H1 (cell line): Measurements from ENCODE around the gene AIG1. TPM values are rescaled to one million over a fixed set of nuclear protein-coding genes. Genes with fewer than 3 reads are reported as not detected.

Source experiments
- CTCF ChIA-PET: fragments of 300-600 bp; sonication (Branson Sonifier 250); formaldehyde crosslinking; loops from one replicate; lab custom pipeline; 2021; ENCODE audit not compliant: partially characterized antibody; lab: Charles Lee
- POLR2A ChIA-PET: fragments of 300-600 bp; sonication (Branson Sonifier 250); formaldehyde crosslinking; loops from one replicate; lab custom pipeline; 2021; ENCODE audit warnings: inconsistent platforms; ENCODE audit not compliant: partially characterized antibody; lab: Charles Lee
- DNase-seq, 2 experiments: peaks; one replicate each; pipeline versions ENCODE4 v3.0.0 to v3.0.0-alpha.2; 2010 to 2022; ENCODE audit warnings: low spot score in 2 of 2, low read depth in 1 of 2, mixed read lengths in 1 of 2
- FAIRE-seq: peaks from 2 replicates; lab custom pipeline; 2011; peaks lifted over from hg19 to GRCh38; lab: Jason Lieb, UNC
- H2AFZ ChIP-seq: 2 replicates; pipeline ENCODE4 v1.8.1; 2012; ENCODE audit warnings: low read length, inconsistent platforms
- H2AK5ac ChIP-seq: 2 replicates; pipeline ENCODE4 v1.6.1; 2013; ENCODE audit warnings: low read depth, low read length
- H2BK120ac ChIP-seq: replicated peaks from 2 replicates; pipeline ENCODE3; 2013; ENCODE audit warnings: low read depth, low read length, inconsistent platforms
- H2BK12ac ChIP-seq: 2 replicates; pipeline ENCODE4 v1.6.1; 2013; ENCODE audit warnings: low read depth, low read length
- H2BK15ac ChIP-seq: 2 replicates; pipeline ENCODE4 v1.6.1; 2013; ENCODE audit warnings: low read length
- H2BK20ac ChIP-seq: 2 replicates; pipeline ENCODE4 v1.6.1; 2013; ENCODE audit warnings: low read length
- H2BK5ac ChIP-seq: 2 replicates; pipeline ENCODE4 v1.6.1; 2013; ENCODE audit warnings: low read depth, low read length
- H3K14ac ChIP-seq: 2 replicates; pipeline ENCODE4 v1.6.1; 2013; ENCODE audit warnings: inconsistent platforms; ENCODE audit not compliant: insufficient read length
- H3K18ac ChIP-seq: 2 replicates; pipeline ENCODE4 v1.6.1; 2013; ENCODE audit warnings: low read length; ENCODE audit errors: extremely low read depth
- H3K23ac ChIP-seq: 2 replicates; pipeline ENCODE4 v1.6.1; 2013; ENCODE audit warnings: inconsistent platforms; ENCODE audit not compliant: insufficient read length
- H3K23me2 ChIP-seq: 2 replicates; pipeline ENCODE4 v1.6.1; 2013; ENCODE audit warnings: low read depth, low read length
- H3K27ac ChIP-seq: 2 replicates; pipeline ENCODE4 v1.6.1; 2011; ENCODE audit warnings: low read depth, low read length, inconsistent platforms
- H3K27me3 ChIP-seq, 4 experiments: replicated peaks in 1 of 4; 1 replicate in 1 of 4; 2 replicates in 3 of 4; pipeline versions ENCODE4 v1.6.1 to v1.8.1; 2011 to 2013; ENCODE audit warnings: low read length in 3 of 4, mild to moderate bottlenecking in 3 of 4, inconsistent platforms in 2 of 4, mixed read lengths in 2 of 4, moderate library complexity in 1 of 4; ENCODE audit not compliant: control insufficient read depth in 3 of 4, insufficient read depth in 3 of 4; ENCODE audit errors: extremely low read depth in 1 of 4
- H3K36me3 ChIP-seq, 4 experiments: 2 replicates each; pipeline versions ENCODE4 v1.6.1 to v1.8.1; 2011 to 2013; ENCODE audit warnings: mild to moderate bottlenecking in 4 of 4, low read length in 3 of 4, moderate library complexity in 2 of 4, control low read depth in 1 of 4, inconsistent platforms in 1 of 4; ENCODE audit not compliant: insufficient read depth in 4 of 4, control insufficient read depth in 2 of 4
- H3K4ac ChIP-seq: replicated peaks from 2 replicates; pipeline ENCODE3; 2013; ENCODE audit warnings: low read length, low read depth, mixed read lengths, inconsistent platforms; ENCODE audit not compliant: insufficient read length
- H3K4me1 ChIP-seq, 4 experiments: replicated peaks in 1 of 4; 1 replicate in 1 of 4; 2 replicates in 3 of 4; pipeline versions ENCODE4 v1.6.1 to v1.8.1; 2011 to 2013; ENCODE audit warnings: low read length in 3 of 4, inconsistent platforms in 2 of 4, mixed read lengths in 1 of 4; ENCODE audit not compliant: insufficient read depth in 4 of 4, control insufficient read depth in 3 of 4
- H3K4me2 ChIP-seq, 2 experiments: 2 replicates each; pipeline versions ENCODE4 v1.6.1 to v1.8.1; 2011 to 2013; ENCODE audit warnings: low read depth in 2 of 2, low read length in 2 of 2, control low read depth in 1 of 2, inconsistent platforms in 1 of 2, mild to moderate bottlenecking in 1 of 2; ENCODE audit not compliant: insufficient read depth in 1 of 2
- H3K4me3 ChIP-seq, 4 experiments: fragments of 200-600, 300-600 bp in 1 of 4; sonication (generic), shearing (Covaris generic), sonication (Bioruptor Twin) in 1 of 4; 2 replicates each; pipeline versions ENCODE4 v1.5.1 to v1.8.1; 2011 to 2016; ENCODE audit warnings: low read length in 4 of 4, low read depth in 3 of 4, control low read depth in 2 of 4, inconsistent platforms in 2 of 4, mild to moderate bottlenecking in 2 of 4, mixed read lengths in 1 of 4, moderate library complexity in 1 of 4; ENCODE audit not compliant: insufficient read depth in 2 of 4; ENCODE audit errors: extremely low read depth in 1 of 4
- H3K56ac ChIP-seq: replicated peaks from 2 replicates; pipeline ENCODE3; 2013; ENCODE audit warnings: low read depth, mild to moderate bottlenecking, mixed read lengths, low read length, inconsistent platforms; ENCODE audit not compliant: insufficient read length
- H3K79me1 ChIP-seq: 2 replicates; pipeline ENCODE4 v1.6.1; 2013; ENCODE audit warnings: low read depth, low read length, control low read depth
- H3K79me2 ChIP-seq, 2 experiments: 2 replicates each; pipeline versions ENCODE4 v1.6.1 to v1.8.1; 2012 to 2013; ENCODE audit warnings: low read length in 2 of 2, mild to moderate bottlenecking in 2 of 2, inconsistent platforms in 1 of 2; ENCODE audit not compliant: insufficient read depth in 2 of 2, control insufficient read depth in 1 of 2
- H3K9ac ChIP-seq, 4 experiments: replicated peaks in 1 of 4; 1 replicate in 1 of 4; 2 replicates in 3 of 4; pipeline versions ENCODE4 v1.6.1 to v1.8.1; 2011 to 2013; ENCODE audit warnings: low read depth in 3 of 4, low read length in 3 of 4, control low read depth in 2 of 4, mild to moderate bottlenecking in 2 of 4, moderate library complexity in 2 of 4, inconsistent platforms in 1 of 4; ENCODE audit errors: extremely low read depth in 1 of 4
- H3K9me3 ChIP-seq, 2 experiments: 2 replicates each; pipeline versions ENCODE4 v1.6.1 to v1.8.1; 2012 to 2013; ENCODE audit warnings: mild to moderate bottlenecking in 2 of 2, moderate library complexity in 2 of 2, control low read depth in 1 of 2, inconsistent platforms in 1 of 2, low read depth in 1 of 2, low read length in 1 of 2, mixed read lengths in 1 of 2; ENCODE audit not compliant: insufficient read depth in 2 of 2
- H4K20me1 ChIP-seq, 2 experiments: replicated peaks in 1 of 2; 2 replicates each; pipeline versions ENCODE3 to v1.8.1; 2011 to 2013; ENCODE audit warnings: inconsistent platforms in 2 of 2, low read length in 2 of 2, mild to moderate bottlenecking in 1 of 2; ENCODE audit not compliant: insufficient read depth in 2 of 2, control insufficient read depth in 1 of 2
- H4K5ac ChIP-seq: 2 replicates; pipeline ENCODE4 v1.6.1; 2013; ENCODE audit warnings: low read length, low read depth, mixed read lengths, inconsistent platforms; ENCODE audit not compliant: insufficient read length
- H4K8ac ChIP-seq: 2 replicates; pipeline ENCODE4 v1.8.0; 2013; ENCODE audit warnings: mild to moderate bottlenecking, moderate library complexity, low read length, inconsistent platforms; ENCODE audit not compliant: insufficient read depth; ENCODE audit errors: extremely low read depth
- H4K91ac ChIP-seq: replicated peaks from 2 replicates; pipeline ENCODE3; 2013; ENCODE audit warnings: low read length, mixed read lengths, inconsistent platforms; ENCODE audit not compliant: insufficient read length
- CBX5 ChIP-seq: fragments of 300-800, 300-1000 bp; sonication (generic); IDR thresholded peaks from 2 replicates; pipeline ENCODE4 v1.7.1; 2016; ENCODE audit warnings: antibody characterized with exemption, low read length, low read depth
- CHD2 ChIP-seq: IDR thresholded peaks from 2 replicates; pipeline ENCODE4 v1.6.1; 2012; ENCODE audit warnings: low read length, improper control_type of control experiment
- EZH2 ChIP-seq: fragments of 200-600 bp; sonication (generic); IDR thresholded peaks from 2 replicates; pipeline ENCODE4 v1.7.1; 2012; ENCODE audit warnings: low read depth, mild to moderate bottlenecking, moderate library complexity, low read length, inconsistent platforms; ENCODE audit not compliant: severe bottlenecking
- GTF2F1 ChIP-seq: IDR thresholded peaks from 2 replicates; pipeline ENCODE4 v1.6.1; 2012; ENCODE audit warnings: low read depth, low read length, improper control_type of control experiment, borderline replicate concordance
- HDAC6 ChIP-seq: IDR thresholded peaks from one replicate; pipeline ENCODE4 v1.7.1; 2012; ENCODE audit warnings: low read depth, mild to moderate bottlenecking, inconsistent platforms, low read length, moderate library complexity
- JUN ChIP-seq: IDR thresholded peaks from 2 replicates; pipeline ENCODE4 v1.6.1; 2011; ENCODE audit warnings: low read depth, mild to moderate bottlenecking, improper control_type of control experiment, low read length
- JUND ChIP-seq: IDR thresholded peaks from 2 replicates; pipeline ENCODE4 v1.6.1; 2011; ENCODE audit warnings: mild to moderate bottlenecking, improper control_type of control experiment, low read length
- NANOG ChIP-seq: IDR thresholded peaks from 2 replicates; pipeline ENCODE4 v1.6.1; 2011; ENCODE audit warnings: low read length, low read depth, mild to moderate bottlenecking, inconsistent platforms; ENCODE audit not compliant: insufficient read depth, poor library complexity, severe bottlenecking
- POLR2A ChIP-seq, 2 experiments: IDR thresholded peaks; 1 replicate in 1 of 2; 2 replicates in 1 of 2; pipeline ENCODE4 v1.6.1; 2011; ENCODE audit warnings: low read depth in 2 of 2, low read length in 2 of 2, mild to moderate bottlenecking in 2 of 2; ENCODE audit errors: control extremely low read depth in 1 of 2
- POU5F1 ChIP-seq: IDR thresholded peaks from 2 replicates; pipeline ENCODE4 v1.6.1; 2011; ENCODE audit warnings: low read depth, mild to moderate bottlenecking, low read length, moderate library complexity
- RAD21 ChIP-seq, 2 experiments: IDR thresholded peaks in 1 of 2; conservative IDR thresholded peaks in 1 of 2; 2 replicates each; pipeline ENCODE4 v1.6.1; 2011; ENCODE audit warnings: low read depth in 2 of 2, low read length in 2 of 2, improper control_type of control experiment in 1 of 2, inconsistent platforms in 1 of 2, mild to moderate bottlenecking in 1 of 2, moderate library complexity in 1 of 2
- RXRA ChIP-seq: IDR thresholded peaks from 2 replicates; pipeline ENCODE4 v1.6.1; 2011; ENCODE audit warnings: low read depth, mild to moderate bottlenecking, low read length, moderate library complexity; ENCODE audit not compliant: insufficient read depth
- SIX5 ChIP-seq: IDR thresholded peaks from 2 replicates; pipeline ENCODE4 v1.6.1; 2011; ENCODE audit warnings: mild to moderate bottlenecking, low read depth, low read length
- SP4 ChIP-seq: IDR thresholded peaks from 2 replicates; pipeline ENCODE4 v1.6.1; 2012; ENCODE audit warnings: low read length, inconsistent platforms
- WGBS, 2 experiments: shearing (Covaris generic) in 1 of 2; methylation state at CpG; one replicate each; pipeline versions ENCODE4 v1.1.6 to v1.1.7; 2013 to 2015; ENCODE audit warnings: low lambda C conversion rate in 2 of 2, mixed read lengths in 2 of 2, inconsistent platforms in 1 of 2, low coverage in 1 of 2, missing lambda C conversion rate in 1 of 2; ENCODE audit not compliant: insufficient replicate concordance in 2 of 2, insufficient coverage in 1 of 2, insufficient read length in 1 of 2; ENCODE audit errors: extremely low coverage in 1 of 2, missing lambda C conversion rate in 1 of 2; 5-methylcytosine and 5-hydroxymethylcytosine counted together
- polyA plus RNA-seq, 7 experiments: library from polyadenylated mRNA; depleted of rRNA in 3 of 7; stranded (reverse) in 5 of 7; unstranded in 2 of 7; fragments of >200 nt in 5 of 7; fragments of 200-250 nt in 2 of 7; gene quantifications; 1 replicate in 5 of 7; 2 replicates in 1 of 7; 4 replicates in 1 of 7; pipeline versions ENCODE4 v1.2.1 to v1.2.3, GENCODE V29; 2011 to 2013; ENCODE audit warnings: missing spikeins in 2 of 7, mixed read lengths in 2 of 7
- total RNA-seq: library from RNA; stranded (reverse); fragmentation: NEBNext Ultra II Directional; extraction: Animal tissue kit (Norgen Biotek cat#: 25700); gene quantifications from 2 replicates; pipeline ENCODE4 v1.2.1, GENCODE V29; 2021

Gene AIG1
- total and polyA plus RNA-seq, 2 of the 8 experiments (the other 6 are each of a cell fraction or from before 2014, with no cell fraction given): 56.6 to 58.4 TPM

- Histone ChIP-seq H3K36me3 (no peaks in the 10 kb centered on the region; a peak in 1 of 8 replicates), H3K23me2 (no peaks in the 10 kb centered on the region), H3K4me1 (no peaks in the 10 kb centered on the region)
- no peak for TF ChIP-seq RAD21 (IDR thresholded peaks at IDR 0.05 in 1 of 2, conservative IDR thresholded peaks at IDR 0.05 in 1 of 2; ENCODE audit: low read depth in 2 of 2, low read length in 2 of 2)
- no peak for TF ChIP-seq POU5F1
- no peak for TF ChIP-seq CHD2
- no peak for TF ChIP-seq POLR2A (IDR thresholded peaks at IDR 0.05; ENCODE audit: control extremely low read depth in 1 of 2, low read depth in 2 of 2, low read length in 2 of 2)
- TF ChIP-seq JUND: no peak
- TF ChIP-seq JUN: no peak
- no peak for TF ChIP-seq NANOG
- TF ChIP-seq GTF2F1: no peak
- TF ChIP-seq RXRA: no peak
- no peak for TF ChIP-seq SIX5
- no peak for TF ChIP-seq HDAC6
- TF ChIP-seq EZH2: no peak
- TF ChIP-seq CBX5: no peak
- no peak for TF ChIP-seq SP4
Observed at GRCh38 chr6:143146186-143146851, 85.6 kb downstream of the AIG1 start.

More at GRCh38 chr6:143146186-143146851, 85.6 kb downstream of the AIG1 start:
- no peak overlapping the region for H3K4ac ChIP-seq
- H3K14ac ChIP-seq: no peak overlapping the region
- H3K56ac ChIP-seq: no peak overlapping the region
- no peak overlapping the region for H4K91ac ChIP-seq
- H2BK12ac ChIP-seq: no peak overlapping the region
- no peak overlapping the region for H3K23ac ChIP-seq
- H2BK15ac ChIP-seq: no peak overlapping the region
- no peak overlapping the region for H3K4me3 ChIP-seq
- no peaks in the 10 kb centered on the region for H3K9me3 ChIP-seq
- no peak overlapping the region for H2AFZ ChIP-seq
- H2BK120ac ChIP-seq: no peak overlapping the region
- DNase-seq (no peak), FAIRE-seq (no peak)
- no peak overlapping the region for H3K27ac ChIP-seq
- H3K79me1 ChIP-seq: no peaks in the 10 kb centered on the region
- no peak overlapping the region for H3K18ac ChIP-seq
- H3K4me2 ChIP-seq: no peak overlapping the region
- H3K27me3 ChIP-seq: no peaks in the 10 kb centered on the region
- no peak overlapping the region for H4K8ac ChIP-seq
- H2BK5ac ChIP-seq: no peak overlapping the region
- CTCF ChIA-PET: no interaction called here
- POLR2A ChIA-PET: no interaction called here
- no peak overlapping the region for H2BK20ac ChIP-seq
- H2AK5ac ChIP-seq: no peak overlapping the region
- H4K20me1 ChIP-seq: no peaks in the 10 kb centered on the region
- H3K9ac ChIP-seq: no peak overlapping the region
- H4K5ac ChIP-seq: no peak overlapping the region
- WGBS, 2 experiments: 76 to 100% methylated on average over 1 to 3 of the region's 3 CpGs
- H3K79me2 ChIP-seq: no peaks in the 10 kb centered on the region
